Lung (tissue), 12 donors: ENCODE data around the gene PAPSS1. TPM values are rescaled to one million over a fixed set of nuclear protein-coding genes. Genes with fewer than 3 reads are reported as not detected.
A peak's percentile ranks its signal among the peaks of the same experiment; 100 is the strongest.

Source experiments
- ATAC-seq: fragments of 200-7000 bp; cut with Tn5 transposase; one replicate; pipeline ENCODE4 v1.9.1; 2020; ENCODE audit warnings: moderate number of reproducible peaks; ENCODE audit not compliant: insufficient read depth, low FRiP score
- DNase-seq, 3 donors: peaks; one replicate each; pipeline ENCODE4 v3.0.0-alpha.2; 2013 to 2017
- H3K27ac ChIP-seq, 2 donors: one replicate each; pipeline ENCODE4 v1.5.1; 2013; ENCODE audit warnings: mild to moderate bottlenecking in 2 of 2, moderate library complexity in 2 of 2, control low read depth in 1 of 2, inconsistent platforms in 1 of 2, low read depth in 1 of 2, low read length in 1 of 2
- H3K27me3 ChIP-seq, 3 donors: one replicate each; pipeline ENCODE4 v1.5.1; 2013; ENCODE audit warnings: low read length in 2 of 3; ENCODE audit not compliant: control insufficient read depth in 3 of 3, insufficient read depth in 3 of 3
- H3K36me3 ChIP-seq, 4 donors: one replicate each; pipeline ENCODE4 v1.5.1; 2013; ENCODE audit warnings: low read length in 4 of 4, mild to moderate bottlenecking in 1 of 4, moderate library complexity in 1 of 4; ENCODE audit not compliant: control insufficient read depth in 4 of 4, insufficient read depth in 4 of 4
- H3K4me1 ChIP-seq, 5 donors: one replicate each; pipeline ENCODE4 v1.5.1; 2013; ENCODE audit warnings: low read length in 5 of 5, mild to moderate bottlenecking in 2 of 5, moderate library complexity in 1 of 5; ENCODE audit not compliant: control insufficient read depth in 5 of 5, insufficient read depth in 5 of 5
- H3K4me3 ChIP-seq: one replicate; pipeline ENCODE4 v1.5.1; 2013; ENCODE audit warnings: mild to moderate bottlenecking, control low read depth, moderate library complexity
- H3K9ac ChIP-seq, 2 donors: one replicate each; pipeline ENCODE4 v1.5.1; 2013; ENCODE audit warnings: low read length in 2 of 2, control low read depth in 1 of 2; ENCODE audit not compliant: insufficient read depth in 1 of 2
- H3K9me3 ChIP-seq, 4 donors: one replicate each; pipeline ENCODE4 v1.5.1; 2013; ENCODE audit warnings: low read length in 3 of 4, mild to moderate bottlenecking in 1 of 4, moderate library complexity in 1 of 4; ENCODE audit not compliant: control insufficient read depth in 4 of 4, insufficient read depth in 3 of 4
- WGBS, 2 donors: extraction: QIAGEN DNeasy Blood & Tissue Kit; methylation state at CpG; one replicate each; pipeline ENCODE4 v1.1.7; 2013; 5-methylcytosine and 5-hydroxymethylcytosine counted together
- polyA plus RNA-seq, 2 donors: library from polyadenylated mRNA; stranded (reverse); fragments of 200-250 nt; gene quantifications; one replicate each; pipeline ENCODE4 v1.2.1, GENCODE V29; 2013
- total RNA-seq, 2 donors: library from RNA; depleted of rRNA in 1 of 2; stranded (reverse); fragments of >200 nt in 1 of 2; gene quantifications; one replicate each; pipeline ENCODE4 v1.2.1, GENCODE V29; 2014 to 2021
- TF ChIP-seq, protein P1 (sequence below): IDR thresholded peaks from 2 replicates; pipeline ENCODE4 v1.5.1; 2012; ENCODE audit warnings: mild to moderate bottlenecking; ENCODE audit errors: control extremely low read depth, extremely low read depth
- donor health status: control.
- donor health status: control.
- donor health status: Bipolar disorder and iron deficiency.
- donor health status: healthy.
- donor health status: DM: yes; HTN: yes; CAD: no.

The PAPSS1 gene
- total and polyA plus RNA-seq, 4 donors: 39.5 to 71.7 (median 55.3) TPM

DNA sequence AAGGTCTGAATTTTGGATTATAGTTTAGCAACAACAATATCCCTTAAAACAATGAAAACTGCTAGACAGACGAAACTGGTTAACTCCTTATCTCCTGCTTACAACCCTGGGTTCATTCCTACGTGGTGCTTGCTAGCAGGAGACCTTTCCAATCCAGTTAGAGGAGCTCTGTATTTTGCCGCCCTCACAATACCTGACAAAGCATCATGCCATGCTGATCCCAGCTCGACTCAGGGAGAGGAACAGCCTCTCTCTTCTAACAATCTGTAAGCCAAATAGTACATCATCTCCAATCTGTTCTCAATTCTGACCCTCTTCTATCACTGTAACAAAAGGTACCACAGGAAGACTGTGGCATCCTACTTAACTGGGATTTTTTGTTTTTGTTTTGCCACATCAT lies 74.4 kb downstream of the PAPSS1 start:
- no peak overlapping the region for H3K4me3 ChIP-seq
- H3K36me3 ChIP-seq: peaks cover 0 to 11% (median 10%) of the 10 kb centered on the region in 4 donors
- no peak overlapping the region for H3K9ac ChIP-seq
- ATAC-seq (no peak), DNase-seq (no peak)
- H3K27me3 ChIP-seq: no peaks in the 10 kb centered on the region
- 95 to 97% methylated on average over 4 of the region's 4 CpGs for WGBS, 2 donors
- H3K4me1 ChIP-seq: peaks cover 1 to 34% (median 10%) of the 10 kb centered on the region in 5 donors
- H3K9me3 ChIP-seq: peaks cover 0 to 1% (median 0%) of the 10 kb centered on the region in 4 donors
- TF ChIP-seq, protein P1, sequence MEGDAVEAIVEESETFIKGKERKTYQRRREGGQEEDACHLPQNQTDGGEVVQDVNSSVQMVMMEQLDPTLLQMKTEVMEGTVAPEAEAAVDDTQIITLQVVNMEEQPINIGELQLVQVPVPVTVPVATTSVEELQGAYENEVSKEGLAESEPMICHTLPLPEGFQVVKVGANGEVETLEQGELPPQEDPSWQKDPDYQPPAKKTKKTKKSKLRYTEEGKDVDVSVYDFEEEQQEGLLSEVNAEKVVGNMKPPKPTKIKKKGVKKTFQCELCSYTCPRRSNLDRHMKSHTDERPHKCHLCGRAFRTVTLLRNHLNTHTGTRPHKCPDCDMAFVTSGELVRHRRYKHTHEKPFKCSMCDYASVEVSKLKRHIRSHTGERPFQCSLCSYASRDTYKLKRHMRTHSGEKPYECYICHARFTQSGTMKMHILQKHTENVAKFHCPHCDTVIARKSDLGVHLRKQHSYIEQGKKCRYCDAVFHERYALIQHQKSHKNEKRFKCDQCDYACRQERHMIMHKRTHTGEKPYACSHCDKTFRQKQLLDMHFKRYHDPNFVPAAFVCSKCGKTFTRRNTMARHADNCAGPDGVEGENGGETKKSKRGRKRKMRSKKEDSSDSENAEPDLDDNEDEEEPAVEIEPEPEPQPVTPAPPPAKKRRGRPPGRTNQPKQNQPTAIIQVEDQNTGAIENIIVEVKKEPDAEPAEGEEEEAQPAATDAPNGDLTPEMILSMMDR: no peak
- no peak overlapping the region for H3K27ac ChIP-seq

DNA sequence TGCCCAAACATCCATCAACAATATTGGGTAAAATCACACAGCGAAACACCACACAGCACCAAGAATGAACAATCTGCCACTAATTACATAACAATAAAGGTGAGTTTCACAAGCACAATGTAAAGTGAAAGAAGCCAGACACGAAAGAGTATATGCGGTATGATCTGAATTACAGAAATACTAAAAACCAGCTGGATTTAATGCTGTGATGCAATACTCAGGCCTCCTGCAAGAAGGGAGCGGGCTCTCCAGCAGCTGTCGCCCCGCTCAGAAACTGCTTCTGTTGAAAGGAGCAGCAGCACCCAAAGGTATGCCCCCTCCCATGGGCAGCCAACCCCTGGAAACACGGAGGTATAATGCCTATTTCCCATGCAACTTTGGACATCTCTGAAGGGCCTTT lies 77.0 kb downstream of the PAPSS1 start:
- Histone ChIP-seq H3K9me3 (peaks cover 0 to 1% (median 0%) of the 10 kb centered on the region in 4 donors), H3K4me3 (no peak overlapping the region), H3K27ac (no peak overlapping the region), H3K9ac (no peak overlapping the region), H3K36me3 (peaks cover 0 to 11% (median 10%) of the 10 kb centered on the region in 4 donors), H3K4me1 (peaks cover 1 to 21% (median 5%) of the 10 kb centered on the region in 5 donors), H3K27me3 (no peaks in the 10 kb centered on the region)
- WGBS, 2 donors: 60 to 82% methylated on average over 7 of the region's 7 CpGs
- DNase-seq (peak in 1 of 3 donors; percentile 45), ATAC-seq (no peak)
- TF ChIP-seq, protein P1: no peak

DNA sequence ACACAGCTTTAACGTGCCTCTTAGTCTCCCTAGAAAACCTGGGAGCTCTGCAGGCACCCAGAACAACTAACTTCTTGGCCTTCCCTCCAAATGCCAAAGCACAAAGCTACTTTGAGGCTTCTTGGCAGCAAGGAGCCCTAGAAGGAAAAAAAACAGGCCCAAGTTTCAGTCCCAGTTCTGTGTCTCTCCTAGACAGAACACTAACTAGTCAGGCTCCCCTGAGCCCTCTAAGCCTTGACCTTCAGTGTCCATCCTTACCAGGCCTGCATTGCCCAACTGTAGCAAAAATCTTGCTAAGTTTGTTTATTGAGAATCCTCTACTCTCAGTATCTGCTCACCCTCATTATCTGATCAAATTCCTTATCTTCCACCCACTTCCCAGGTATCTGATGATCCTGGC lies 79.2 kb downstream of the PAPSS1 start:
- DNase-seq (no peak), ATAC-seq (no peak)
- H3K9ac ChIP-seq: no peak overlapping the region
- peaks cover 0 to 19% (median 3%) of the 10 kb centered on the region in 5 donors for H3K4me1 ChIP-seq
- 68 to 70% methylated on average over 1 of the region's 1 CpG for WGBS, 2 donors
- no peak overlapping the region for H3K4me3 ChIP-seq
- H3K27ac ChIP-seq: no peak overlapping the region
- TF ChIP-seq, protein P1: no peak
- peaks cover 0 to 1% (median 0%) of the 10 kb centered on the region in 4 donors for H3K9me3 ChIP-seq
- no peaks in the 10 kb centered on the region for H3K27me3 ChIP-seq
- H3K36me3 ChIP-seq: peaks cover 0 to 10% (median 9%) of the 10 kb centered on the region in 4 donors

DNA sequence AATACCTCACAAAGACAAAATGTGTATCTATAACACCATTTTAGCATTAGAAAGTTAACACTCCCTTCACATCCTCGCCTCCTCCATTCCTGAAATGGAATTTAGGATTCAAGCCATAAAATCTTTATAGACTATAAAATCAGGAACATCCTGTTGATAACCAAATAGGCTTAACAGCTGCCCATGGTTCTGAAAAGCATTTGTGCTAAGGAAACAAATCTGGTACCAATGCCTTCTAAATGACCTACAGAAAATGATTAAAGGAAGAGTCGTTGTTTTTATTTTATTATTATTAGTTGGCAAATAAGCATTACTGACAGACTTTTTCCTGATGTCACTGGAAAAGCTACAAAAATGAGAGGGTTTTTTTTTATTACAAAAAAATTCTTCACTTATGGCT lies 79.8 kb downstream of the PAPSS1 start:
- no peak for ATAC-seq
- no peaks in the 10 kb centered on the region for H3K27me3 ChIP-seq
- H3K36me3 ChIP-seq: peaks cover 0 to 10% (median 9%) of the 10 kb centered on the region in 4 donors
- H3K9ac ChIP-seq: no peak overlapping the region
- TF ChIP-seq, protein P1: no peak
- peaks cover 0 to 1% (median 0%) of the 10 kb centered on the region in 4 donors for H3K9me3 ChIP-seq
- peaks cover 0 to 19% (median 3%) of the 10 kb centered on the region in 5 donors for H3K4me1 ChIP-seq
- WGBS, 2 donors: 76 to 84% methylated on average over 2 of the region's 2 CpGs
- H3K27ac ChIP-seq: no peak overlapping the region
- no peak overlapping the region for H3K4me3 ChIP-seq
- DNase-seq: peak in 2 of 3 donors; percentile 63 to 64
